Lung (tissue), 12 donors: ENCODE results near the gene AKAP10. TPM values are rescaled to one million over a fixed set of nuclear protein-coding genes. Genes with fewer than 3 reads are reported as not detected.
A peak's percentile ranks its signal among the peaks of the same experiment; 100 is the strongest.

Experiments
- ATAC-seq: fragments of 200-7000 bp; cut with Tn5 transposase; one replicate; pipeline ENCODE4 v1.9.1; 2020; ENCODE audit warnings: moderate number of reproducible peaks; ENCODE audit not compliant: insufficient read depth, low FRiP score
- DNase-seq, 3 donors: peaks; one replicate each; pipeline ENCODE4 v3.0.0-alpha.2; 2013 to 2017
- H3K27ac ChIP-seq, 2 donors: one replicate each; pipeline ENCODE4 v1.5.1; 2013; ENCODE audit warnings: mild to moderate bottlenecking in 2 of 2, moderate library complexity in 2 of 2, control low read depth in 1 of 2, inconsistent platforms in 1 of 2, low read depth in 1 of 2, low read length in 1 of 2
- H3K27me3 ChIP-seq, 3 donors: one replicate each; pipeline ENCODE4 v1.5.1; 2013; ENCODE audit warnings: low read length in 2 of 3; ENCODE audit not compliant: control insufficient read depth in 3 of 3, insufficient read depth in 3 of 3
- H3K36me3 ChIP-seq, 4 donors: one replicate each; pipeline ENCODE4 v1.5.1; 2013; ENCODE audit warnings: low read length in 4 of 4, mild to moderate bottlenecking in 1 of 4, moderate library complexity in 1 of 4; ENCODE audit not compliant: control insufficient read depth in 4 of 4, insufficient read depth in 4 of 4
- H3K4me1 ChIP-seq, 5 donors: one replicate each; pipeline ENCODE4 v1.5.1; 2013; ENCODE audit warnings: low read length in 5 of 5, mild to moderate bottlenecking in 2 of 5, moderate library complexity in 1 of 5; ENCODE audit not compliant: control insufficient read depth in 5 of 5, insufficient read depth in 5 of 5
- H3K4me3 ChIP-seq: one replicate; pipeline ENCODE4 v1.5.1; 2013; ENCODE audit warnings: mild to moderate bottlenecking, control low read depth, moderate library complexity
- H3K9ac ChIP-seq, 2 donors: one replicate each; pipeline ENCODE4 v1.5.1; 2013; ENCODE audit warnings: low read length in 2 of 2, control low read depth in 1 of 2; ENCODE audit not compliant: insufficient read depth in 1 of 2
- H3K9me3 ChIP-seq, 4 donors: one replicate each; pipeline ENCODE4 v1.5.1; 2013; ENCODE audit warnings: low read length in 3 of 4, mild to moderate bottlenecking in 1 of 4, moderate library complexity in 1 of 4; ENCODE audit not compliant: control insufficient read depth in 4 of 4, insufficient read depth in 3 of 4
- WGBS, 2 donors: extraction: QIAGEN DNeasy Blood & Tissue Kit; methylation state at CpG; one replicate each; pipeline ENCODE4 v1.1.7; 2013; 5-methylcytosine and 5-hydroxymethylcytosine counted together
- polyA plus RNA-seq, 2 donors: library from polyadenylated mRNA; stranded (reverse); fragments of 200-250 nt; gene quantifications; one replicate each; pipeline ENCODE4 v1.2.1, GENCODE V29; 2013
- total RNA-seq, 2 donors: library from RNA; depleted of rRNA in 1 of 2; stranded (reverse); fragments of >200 nt in 1 of 2; gene quantifications; one replicate each; pipeline ENCODE4 v1.2.1, GENCODE V29; 2014 to 2021
- TF ChIP-seq, protein P1 (sequence below): IDR thresholded peaks from 2 replicates; pipeline ENCODE4 v1.5.1; 2012; ENCODE audit warnings: mild to moderate bottlenecking; ENCODE audit errors: control extremely low read depth, extremely low read depth
- donor health status: control.
- donor health status: control.
- donor health status: Bipolar disorder and iron deficiency.
- donor health status: healthy.
- donor health status: DM: yes; HTN: yes; CAD: no.

Gene AKAP10
- total and polyA plus RNA-seq, 4 donors, result 5.8 to 49.8 (median 24.9) TPM

DNA sequence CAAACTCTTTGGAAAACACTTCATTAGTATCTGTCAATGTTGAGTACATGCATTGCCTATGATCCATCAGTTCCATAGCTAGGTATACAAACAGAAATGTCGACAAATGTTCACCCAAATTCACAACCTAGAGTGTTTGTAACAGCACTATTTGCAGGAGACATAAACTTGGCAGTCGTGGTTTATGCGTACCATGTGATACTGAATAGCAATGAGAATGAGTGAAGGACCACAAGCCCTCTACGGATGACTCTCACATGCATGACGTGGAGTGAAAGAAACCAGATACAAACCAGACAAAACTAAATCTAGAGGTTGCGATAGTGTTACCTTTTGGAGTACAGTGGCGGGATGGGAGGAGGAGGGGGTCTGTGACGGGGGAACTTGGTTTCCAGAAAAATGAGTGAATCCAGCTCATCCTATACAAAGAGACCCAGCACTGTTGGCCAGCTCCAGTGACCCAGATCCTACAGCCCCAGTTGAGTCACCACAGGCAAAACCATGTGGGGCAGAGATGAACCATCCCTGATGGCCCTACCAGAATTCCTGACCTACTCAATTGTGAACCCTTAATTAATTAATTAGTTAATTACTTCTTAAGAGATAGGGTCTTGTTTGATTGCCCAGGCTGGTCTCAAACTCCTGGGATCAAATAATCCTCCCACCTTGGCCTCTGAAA, 94.0 kb downstream of the AKAP10 start:
- DNase-seq, result peak in 1 of 3 donors; percentile 31
- H3K9ac ChIP-seq, result no peak overlapping the region
- no peak overlapping the region for H3K4me3 ChIP-seq
- whole genome bisulfite sequencing, 2 donors, result 83 to 93% methylated on average over 8 of the region's 8 CpGs
- H3K36me3 ChIP-seq, result no peaks in the 10 kb centered on the region
- H3K27ac ChIP-seq, result no peak overlapping the region
- no peak for ATAC-seq
- TF ChIP-seq, protein P1, sequence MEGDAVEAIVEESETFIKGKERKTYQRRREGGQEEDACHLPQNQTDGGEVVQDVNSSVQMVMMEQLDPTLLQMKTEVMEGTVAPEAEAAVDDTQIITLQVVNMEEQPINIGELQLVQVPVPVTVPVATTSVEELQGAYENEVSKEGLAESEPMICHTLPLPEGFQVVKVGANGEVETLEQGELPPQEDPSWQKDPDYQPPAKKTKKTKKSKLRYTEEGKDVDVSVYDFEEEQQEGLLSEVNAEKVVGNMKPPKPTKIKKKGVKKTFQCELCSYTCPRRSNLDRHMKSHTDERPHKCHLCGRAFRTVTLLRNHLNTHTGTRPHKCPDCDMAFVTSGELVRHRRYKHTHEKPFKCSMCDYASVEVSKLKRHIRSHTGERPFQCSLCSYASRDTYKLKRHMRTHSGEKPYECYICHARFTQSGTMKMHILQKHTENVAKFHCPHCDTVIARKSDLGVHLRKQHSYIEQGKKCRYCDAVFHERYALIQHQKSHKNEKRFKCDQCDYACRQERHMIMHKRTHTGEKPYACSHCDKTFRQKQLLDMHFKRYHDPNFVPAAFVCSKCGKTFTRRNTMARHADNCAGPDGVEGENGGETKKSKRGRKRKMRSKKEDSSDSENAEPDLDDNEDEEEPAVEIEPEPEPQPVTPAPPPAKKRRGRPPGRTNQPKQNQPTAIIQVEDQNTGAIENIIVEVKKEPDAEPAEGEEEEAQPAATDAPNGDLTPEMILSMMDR, result no peak
- H3K9me3 ChIP-seq, result no peaks in the 10 kb centered on the region
- no peaks in the 10 kb centered on the region for H3K4me1 ChIP-seq
- no peaks in the 10 kb centered on the region for H3K27me3 ChIP-seq

DNA sequence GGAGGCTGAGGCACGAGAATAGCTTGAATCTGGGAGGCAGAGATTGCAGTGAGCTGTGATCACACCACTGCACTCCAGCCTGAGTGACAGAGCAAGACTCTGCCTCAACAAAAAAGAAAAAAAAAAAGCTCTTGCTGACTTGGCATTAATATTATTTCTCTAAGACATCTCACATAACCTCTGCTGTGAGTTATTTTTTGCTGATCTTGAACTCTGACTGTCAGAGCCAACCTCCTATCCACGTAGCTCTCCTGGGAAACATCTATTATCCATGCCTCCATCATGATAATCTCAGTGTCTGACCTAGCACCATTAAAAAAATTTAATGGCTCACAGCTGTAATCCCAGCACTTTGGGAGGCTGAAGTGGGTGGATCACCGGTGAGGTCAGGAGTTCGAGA, 97.2 kb downstream of the AKAP10 start:
- Histone ChIP-seq H3K4me3 (no peak overlapping the region), H3K9me3 (no peaks in the 10 kb centered on the region), H3K36me3 (no peaks in the 10 kb centered on the region), H3K27me3 (no peaks in the 10 kb centered on the region), H3K4me1 (no peaks in the 10 kb centered on the region), H3K27ac (no peak overlapping the region), H3K9ac (no peak overlapping the region)
- 90 to 95% methylated on average over 4 of the region's 4 CpGs for WGBS, 2 donors
- DNase-seq, result no peak
- TF ChIP-seq, protein P1, result no peak
- no peak for ATAC-seq

DNA sequence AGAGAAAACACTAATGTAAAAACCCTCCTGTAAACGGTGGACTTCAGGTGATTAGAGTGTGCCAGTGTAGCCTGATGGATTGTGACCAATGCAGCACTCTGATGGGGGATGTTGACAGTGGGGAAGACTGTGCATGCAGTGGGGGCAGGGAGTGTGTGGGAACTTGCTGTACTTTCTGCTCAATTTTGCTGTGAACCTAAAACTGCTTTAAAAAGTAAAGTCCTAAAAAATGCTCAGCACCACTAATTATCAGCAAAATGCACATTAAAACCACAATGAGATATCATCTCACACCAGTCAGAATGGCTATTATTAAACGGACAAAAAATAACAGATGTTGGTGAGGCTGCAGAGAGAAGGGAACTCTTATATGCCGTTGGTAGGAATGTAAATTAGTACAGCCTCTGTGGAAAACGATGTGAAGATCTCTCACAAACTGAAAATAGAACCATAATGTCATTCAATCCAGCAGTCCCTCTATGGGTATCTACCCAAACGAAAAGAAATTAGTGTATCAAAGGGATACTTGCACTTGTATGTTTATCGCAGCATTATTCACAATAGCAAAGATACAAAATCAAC, 100.2 kb downstream of the AKAP10 start:
- DNase-seq (no peak), ATAC-seq (no peak)
- H3K4me1 ChIP-seq, result no peaks in the 10 kb centered on the region
- no peaks in the 10 kb centered on the region for H3K9me3 ChIP-seq
- no peaks in the 10 kb centered on the region for H3K27me3 ChIP-seq
- WGBS, 2 donors, result 31 to 50% methylated on average over 6 of the region's 6 CpGs
- H3K9ac ChIP-seq, result no peak overlapping the region
- H3K27ac ChIP-seq, result no peak overlapping the region
- TF ChIP-seq, protein P1, result no peak
- H3K36me3 ChIP-seq, result no peaks in the 10 kb centered on the region
- H3K4me3 ChIP-seq, result no peak overlapping the region
